K562 (cell line): ENCODE data around the gene C7orf25. TPM values are rescaled to one million over a fixed set of nuclear protein-coding genes. Genes with fewer than 3 reads are reported as not detected.
A peak's percentile ranks its signal among the peaks of the same experiment; 100 is the strongest.

Source experiments
- ATAC-seq: fragments of 200-7000 bp; cut with Tn5 transposase; 3 replicates; pipeline ENCODE4 v1.9.1; 2020; ENCODE audit warnings: moderate library complexity
- BruUV-seq: library from RNA; stranded (reverse); fragments of 400-500 nt; replicated peaks from 2 replicates; lab custom pipeline; 2021; lab: Mats Ljungman, UMichigan
- CTCF ChIA-PET: fragments of 300-600 bp; formaldehyde crosslinking; extraction: SDS; loops from one replicate; lab custom pipeline; 2021; ENCODE audit warnings: low intra/inter-chr PET ratio; lab: Yijun Ruan, JAX
- POLR2A ChIA-PET: fragments of 300-600, 350-650 bp; sonication (Branson Sonifier 250); formaldehyde crosslinking; extraction: SDS; loops from one replicate; lab custom pipeline; 2021; ENCODE audit warnings: antibody characterized with exemption, inconsistent platforms; lab: Yijun Ruan, JAX
- DNase-seq, 4 experiments: peaks; one replicate each; pipeline versions ENCODE4 v3.0.0 to v3.0.0-alpha.2; 2011 to 2018; ENCODE audit warnings: low spot score in 3 of 4, mixed read lengths in 3 of 4; ENCODE audit errors: extremely low read depth in 1 of 4
- FAIRE-seq: peaks from 2 replicates; lab custom pipeline; 2011; peaks lifted over from hg19 to GRCh38; lab: Jason Lieb, UNC
- H2AFZ ChIP-seq: 2 replicates; pipeline ENCODE4 v1.6.0; 2011; ENCODE audit warnings: low read depth, low read length, control low read depth, inconsistent platforms
- H3K27ac ChIP-seq: fragments of 200-600 bp; 3 replicates; pipeline ENCODE4 v1.8.0; 2011; ENCODE audit warnings: low read depth, mild to moderate bottlenecking, control low read depth, inconsistent platforms, low read length, moderate library complexity, mixed read lengths; ENCODE audit errors: extremely low read depth
- H3K27me3 ChIP-seq, 2 experiments: fragments of 300-600 bp in 1 of 2; 2 replicates in 1 of 2; 3 replicates in 1 of 2; pipeline versions ENCODE4 v1.6.0 to v1.8.0; 2011; ENCODE audit warnings: inconsistent platforms in 2 of 2, low read length in 2 of 2, mild to moderate bottlenecking in 1 of 2, mixed read lengths in 1 of 2, moderate library complexity in 1 of 2; ENCODE audit not compliant: control insufficient read depth in 2 of 2, insufficient read depth in 2 of 2
- H3K36me3 ChIP-seq: fragments of 300-600 bp; 3 replicates; pipeline ENCODE4 v1.8.0; 2011; ENCODE audit warnings: mild to moderate bottlenecking, low read length, inconsistent platforms; ENCODE audit not compliant: control insufficient read depth, insufficient read depth
- H3K4me1 ChIP-seq, 2 experiments: fragments of 200-600 bp in 1 of 2; replicated peaks in 1 of 2; 2 replicates in 1 of 2; 3 replicates in 1 of 2; pipeline versions ENCODE4 v1.5.1 to v1.8.0; 2011; ENCODE audit warnings: inconsistent platforms in 2 of 2, low read length in 2 of 2, mild to moderate bottlenecking in 1 of 2, mixed read lengths in 1 of 2, moderate library complexity in 1 of 2; ENCODE audit not compliant: control insufficient read depth in 2 of 2, insufficient read depth in 2 of 2
- H3K4me2 ChIP-seq: 2 replicates; pipeline ENCODE4 v1.6.1; 2011; ENCODE audit warnings: low read length, control low read depth, inconsistent platforms, mixed read lengths; ENCODE audit not compliant: insufficient read depth
- H3K4me3 ChIP-seq: fragments of 200-600 bp; sonication (generic), shearing (Covaris generic); 2 replicates; pipeline ENCODE4 v1.5.1; 2016; ENCODE audit warnings: control low read depth, inconsistent platforms
- H3K79me2 ChIP-seq: fragments of 200-600 bp; 3 replicates; pipeline ENCODE4 v1.8.0; 2011; ENCODE audit warnings: low read length, inconsistent platforms; ENCODE audit not compliant: control insufficient read depth, insufficient read depth
- H3K9ac ChIP-seq, 2 experiments: 2 replicates each; pipeline versions ENCODE4 v1.6.0 to v1.6.1; 2011; ENCODE audit warnings: low read depth in 2 of 2, low read length in 2 of 2, control low read depth in 1 of 2, inconsistent platforms in 1 of 2, mild to moderate bottlenecking in 1 of 2, mixed read lengths in 1 of 2; ENCODE audit not compliant: insufficient read depth in 1 of 2
- H3K9me1 ChIP-seq: one replicate; pipeline ENCODE4 v1.6.0; 2011; ENCODE audit warnings: inconsistent platforms, mild to moderate bottlenecking, low read length, moderate library complexity; ENCODE audit not compliant: control insufficient read depth, insufficient read depth
- H3K9me3 ChIP-seq: replicated peaks from 2 replicates; pipeline ENCODE4 v1.5.1; 2011; ENCODE audit warnings: low read depth, low read length, inconsistent platforms; ENCODE audit not compliant: control insufficient read depth, insufficient read depth
- H4K20me1 ChIP-seq: replicated peaks from 2 replicates; pipeline ENCODE4 v1.6.1; 2011; ENCODE audit warnings: low read length, inconsistent platforms, mixed read lengths; ENCODE audit not compliant: control insufficient read depth, insufficient read depth
- CBFA2T2 ChIP-seq: fragments of 450-650 bp; conservative IDR thresholded peaks from 2 replicates; pipeline ENCODE4 v1.6.1; 2017; ENCODE audit warnings: mild to moderate bottlenecking
- CBX3 ChIP-seq, 2 experiments: IDR thresholded peaks; 1 replicate in 1 of 2; 2 replicates in 1 of 2; pipeline ENCODE4 v1.6.1; 2012; ENCODE audit warnings: inconsistent platforms in 2 of 2, low read length in 2 of 2, borderline replicate concordance in 1 of 2, control low read depth in 1 of 2
- ELK3 ChIP-seq: fragments of 450-650 bp; formaldehyde crosslinking; IDR thresholded peaks from 2 replicates; pipeline ENCODE4 v1.4.0; 2020; ENCODE audit warnings: mild to moderate bottlenecking
- HOXB6 ChIP-seq: fragments of 250-450 bp; sonication (Bioruptor Pico); IDR thresholded peaks from 2 replicates; pipeline ENCODE4 v1.5.1; 2022; ENCODE audit warnings: mild to moderate bottlenecking, borderline replicate concordance
- RBM25 ChIP-seq: fragments of 200-400 bp; formaldehyde crosslinking; IDR thresholded peaks from 2 replicates; pipeline ENCODE4 v1.6.1; 2018; ENCODE audit warnings: low read length, low read depth, moderate library complexity; ENCODE audit not compliant: severe bottlenecking
- SRSF1 ChIP-seq: fragments of 200-400 bp; formaldehyde crosslinking; IDR thresholded peaks from 2 replicates; pipeline ENCODE4 v1.6.1; 2017; ENCODE audit warnings: mild to moderate bottlenecking, low read depth, low read length, moderate library complexity
- U2AF2 ChIP-seq: fragments of 200-400 bp; formaldehyde crosslinking; optimal IDR thresholded peaks from 2 replicates; pipeline ENCODE3; 2017; ENCODE audit warnings: low read depth, mild to moderate bottlenecking, low read length
- ZC3H11A ChIP-seq: IDR thresholded peaks from 2 replicates; pipeline ENCODE4 v1.6.1; 2012; ENCODE audit warnings: low read depth, low read length, improper control_type of control experiment
- in situ Hi-C: fragments of 300-500 bp; cut with MboI; formaldehyde crosslinking; loops from 4 replicates; pipeline ENCODE4 v1.15.0; 2018; ENCODE audit warnings: inconsistent platforms, mixed read lengths
- intact Hi-C: fragments of 100-400 bp; cut with micrococcal nuclease; formaldehyde crosslinking; loops from 2 replicates; pipeline ENCODE4 v1.14.2; 2022
- polyA plus RNA-seq, 8 experiments: library from polyadenylated mRNA; depleted of rRNA in 4 of 8; stranded (reverse) in 5 of 8; unstranded in 3 of 8; fragments of >200 nt; fragmentation: Nextera tagmentation in 2 of 8; fragmentation: Illumina TruSeq in 1 of 8; extraction: Ambion mirVana in 2 of 8; extraction: Trizol in 1 of 8; gene quantifications; 2 replicates each; pipeline versions ENCODE4 v1.2.1 to v1.2.3, GENCODE V29; 2011 to 2014; ENCODE audit warnings: inconsistent platforms in 1 of 8, missing spikeins in 1 of 8
- total RNA-seq, 7 experiments: library from RNA; depleted of rRNA in 6 of 7; stranded (reverse); fragments of >200 nt in 6 of 7; fragmentation: Illumina TruSeq in 2 of 7; extraction: Trizol in 2 of 7; gene quantifications; 2 replicates each; pipeline versions ENCODE4 v1.2.1 to v1.2.3, GENCODE V29; 2011 to 2021; ENCODE audit warnings: low replicate concordance in 1 of 7

Gene C7orf25
- total and polyA plus RNA-seq, 9 of the 15 experiments (the other 6 are each of a cell fraction or from before 2014, with no cell fraction given): 1.2 to 4.7 (median 1.9) TPM

- Histone ChIP-seq H2AFZ (no peak overlapping the region), H3K27me3 (no peaks in the 10 kb centered on the region), H3K36me3 (no peaks in the 10 kb centered on the region)
- DNase-seq: no peak
- CTCF ChIA-PET: no interaction called here
- TF ChIP-seq ZC3H11A (no peak), CBFA2T2 (no peak), CBX3 (IDR thresholded peaks at IDR 0.05; ENCODE audit: borderline replicate concordance in 1 of 2, low read length in 2 of 2) (peak in 1 of 2 experiments; percentile 62; a peak in 2 of 3 replicates), SRSF1 (no peak), RBM25 (peak; percentile 11), ELK3 (CRISPR knock-in tag) (no peak), HOXB6 (no peak), U2AF2 (no peak)
- TF ChIP-seq, all 486 proteins: peak for 2
- BruUV-seq: no TSS peak
- peaks cover 10% of the 10 kb centered on the region for H3K9me3 ChIP-seq
- H4K20me1 ChIP-seq: no peaks in the 10 kb centered on the region
- intact Hi-C loops: no loop called here
- H3K9me1 ChIP-seq: no peaks in the 10 kb centered on the region
- H3K79me2 ChIP-seq: no peaks in the 10 kb centered on the region
- in situ Hi-C loops: no loop called here
- POLR2A ChIA-PET: interaction anchor here (0.6 to 1.7 kb wide), 3 partner anchors 10 to 812 kb away, joined by 3 to 8 read pairs (median 3); no protein-coding TSS in a partner anchor
- no peak overlapping the region for H3K27ac ChIP-seq
- H3K9ac ChIP-seq: no peak overlapping the region
- ATAC-seq (no peak), FAIRE-seq (no peak)
- H3K4me3 ChIP-seq: no peak overlapping the region
- H3K4me2 ChIP-seq: no peak overlapping the region
- H3K4me1 ChIP-seq: no peaks in the 10 kb centered on the region
Observed at GRCh38 chr7:42956062-42956461, 44.2 kb upstream of the C7orf25 start.
